ENCODE results near the gene DDX1.
"Not testable (repeated sequence)": the region's sequence is repeated elsewhere in the genome, so short reads cannot be mapped to it uniquely, and the experiment has no call there.

DDX1 gene

GRCh38 chr2:15616850-15617777 is 25.4 kb downstream of the DDX1 start:
- DNase-seq = no peak

GRCh38 chr2:15617778-15618448 is 26.2 kb downstream of the DDX1 start:
- no peak for DNase-seq

- no peak for DNase-seq
Measured at GRCh38 chr2:15618449-15618855, 26.8 kb downstream of the DDX1 start.

DNA sequence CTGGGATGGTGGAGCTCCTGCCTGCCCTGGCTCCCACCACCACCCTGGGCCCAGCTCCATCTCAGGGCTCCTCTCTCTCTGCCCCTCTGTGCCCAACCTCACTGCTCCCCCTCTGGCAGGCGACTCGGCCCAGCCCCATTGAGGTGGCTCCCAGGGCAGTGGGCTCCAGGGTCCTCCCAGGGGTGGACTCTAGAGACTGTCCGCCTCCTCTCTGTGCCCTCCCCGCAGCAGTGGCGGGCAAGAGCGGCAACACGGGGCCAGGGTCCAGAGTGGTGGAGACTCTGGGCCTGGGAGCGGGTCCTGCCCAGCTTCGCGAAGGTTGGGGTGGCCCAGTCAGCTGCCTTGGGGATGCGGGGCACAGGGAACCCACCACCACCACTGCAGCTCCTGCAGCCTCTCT is 27.4 kb downstream of the DDX1 start:
- no peak for DNase-seq

- no peak for DNase-seq
Measured at GRCh38 chr2:15619510-15619909, 27.8 kb downstream of the DDX1 start.

DNA sequence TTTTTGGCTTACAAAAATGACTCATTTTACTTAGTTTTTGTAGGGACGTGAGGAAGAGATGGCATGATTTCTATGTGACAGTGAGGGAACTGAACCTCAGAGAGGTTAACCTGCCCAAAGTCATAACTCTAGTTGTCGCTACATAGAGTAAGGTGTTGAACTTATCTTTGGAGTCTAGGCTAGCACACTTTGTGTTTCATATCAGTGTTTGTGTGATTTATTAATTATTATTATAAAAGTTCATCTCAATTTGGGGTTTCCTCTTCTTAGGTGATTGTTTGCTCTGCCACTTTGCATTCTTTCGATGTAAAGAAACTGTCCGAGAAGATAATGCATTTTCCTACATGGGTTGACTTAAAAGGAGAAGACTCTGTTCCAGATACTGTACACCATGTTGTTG is 28.3 kb downstream of the DDX1 start:
- DNase-seq = no peak

DNA sequence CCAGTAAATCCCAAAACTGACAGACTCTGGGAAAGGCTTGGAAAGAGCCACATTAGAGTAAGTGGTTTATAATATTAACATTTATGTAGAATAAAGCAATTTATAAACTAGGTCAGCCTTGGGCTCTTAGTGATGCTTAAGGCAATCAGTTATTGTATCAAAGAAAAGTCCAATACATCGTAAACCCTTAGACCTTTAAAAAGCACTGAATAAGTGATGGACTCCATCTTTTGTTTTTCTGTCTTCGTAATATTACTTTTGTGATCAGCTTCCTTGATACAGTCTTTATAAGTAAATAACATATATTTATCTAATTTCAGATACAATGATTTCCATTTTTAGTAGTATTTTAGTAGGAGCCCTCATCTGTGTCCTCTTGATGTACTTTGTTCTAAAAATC is 28.7 kb downstream of the DDX1 start:
- DNase-seq = no peak

DNA sequence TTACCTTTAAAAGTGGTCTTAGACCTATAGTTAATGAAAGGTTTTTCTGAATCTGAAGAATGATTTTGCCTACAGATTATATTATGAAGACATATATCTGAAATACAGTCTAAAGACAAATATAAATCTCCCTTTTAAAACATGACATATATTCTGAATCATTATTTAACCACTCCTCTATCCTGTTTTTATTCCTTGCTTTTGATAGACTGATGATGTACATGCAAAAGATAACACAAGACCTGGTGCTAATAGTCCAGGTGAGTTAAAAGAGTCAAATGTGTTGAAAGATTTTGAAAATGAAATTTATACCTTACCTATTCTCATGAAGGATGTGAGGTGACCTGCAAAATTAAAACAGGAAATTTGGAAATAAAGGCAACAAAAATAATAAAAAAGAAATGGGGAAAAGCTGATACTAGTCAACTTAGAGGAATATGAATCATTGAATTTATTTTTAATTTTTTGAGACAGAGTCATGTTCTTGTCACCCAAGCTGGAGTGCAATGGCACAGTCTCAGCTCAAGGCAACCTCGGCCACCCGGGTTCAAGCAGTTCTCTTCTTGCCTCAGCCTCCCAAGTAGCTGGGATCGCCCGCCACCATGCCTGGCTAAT is 29.3 kb downstream of the DDX1 start:
- no peak for DNase-seq

DNA sequence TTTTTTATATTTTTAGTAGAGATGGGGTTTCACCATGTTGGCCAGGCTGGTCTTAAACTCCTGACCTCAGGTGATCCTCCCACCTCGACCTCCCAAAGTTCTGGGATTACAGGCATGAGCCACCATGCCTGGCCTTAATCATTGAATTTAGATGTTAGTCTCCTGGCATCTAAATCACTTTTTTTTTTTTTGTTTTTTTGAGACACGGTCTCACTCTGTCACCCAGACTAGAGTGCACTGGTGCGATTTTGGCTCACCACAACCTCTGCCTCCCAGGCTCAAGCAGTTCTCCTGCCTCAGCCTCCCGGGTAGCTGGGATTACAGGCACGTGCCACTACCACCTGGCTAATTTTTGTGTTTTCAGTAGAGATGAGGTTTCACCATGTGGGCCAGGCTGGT is 29.8 kb downstream of the DDX1 start:
- DNase-seq = not testable (repeated sequence)

- DNase-seq = no peak
Measured at GRCh38 chr2:15622214-15622613, 30.5 kb downstream of the DDX1 start.

DNA sequence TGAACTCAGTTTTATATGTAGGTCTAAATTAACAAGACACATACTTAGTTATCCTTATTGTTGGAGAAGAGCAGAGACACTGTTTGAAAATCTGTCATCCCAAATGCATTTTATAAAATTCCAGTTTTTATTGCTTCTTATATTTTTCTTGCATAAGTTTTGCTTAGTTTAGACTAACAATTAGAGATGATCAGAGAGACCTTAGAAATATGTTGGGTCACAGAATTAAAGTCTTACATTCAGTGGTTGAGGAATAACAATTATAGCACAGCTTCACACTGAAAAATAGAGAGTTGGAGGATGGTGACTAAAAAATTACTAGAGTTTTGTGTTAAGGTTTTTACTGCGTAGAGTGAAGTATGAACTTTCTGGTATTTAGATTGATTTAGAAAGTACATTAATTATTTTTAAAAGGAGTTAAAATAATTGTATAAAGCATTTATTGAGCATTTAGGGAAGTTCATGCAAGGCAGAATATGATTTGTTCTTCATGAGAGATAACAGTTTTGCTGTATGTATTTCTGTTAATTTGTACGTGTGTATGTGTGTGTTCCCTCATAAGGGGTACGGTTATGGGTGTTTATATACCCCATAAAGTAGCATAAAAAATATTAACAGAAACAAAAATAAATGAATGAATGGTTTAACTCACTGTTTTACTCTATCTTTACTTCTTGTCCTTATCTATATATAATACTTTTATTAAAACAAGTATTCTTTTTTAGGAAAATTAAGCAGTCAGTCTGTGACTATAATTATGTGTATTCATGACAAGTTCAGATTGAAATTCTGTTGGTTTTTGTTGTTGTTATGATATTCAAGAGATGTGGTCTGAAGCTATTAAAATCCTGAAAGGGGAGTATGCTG is 31.2 kb downstream of the DDX1 start:
- DNase-seq = no peak

DNA sequence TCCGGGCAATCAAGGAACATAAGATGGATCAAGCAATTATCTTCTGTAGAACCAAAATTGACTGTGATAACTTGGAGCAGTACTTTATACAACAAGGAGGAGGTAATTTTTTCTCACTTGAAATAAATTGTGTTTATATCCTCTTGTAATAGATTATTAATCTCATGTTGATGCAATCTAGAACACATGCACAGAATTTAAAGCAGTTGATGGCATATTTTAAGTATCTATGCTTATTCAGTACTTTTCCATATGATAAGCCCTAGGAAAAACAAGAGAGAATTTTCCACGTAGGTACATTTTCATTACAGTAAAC is 31.8 kb downstream of the DDX1 start:
- DNase-seq = no peak

GRCh38 chr2:15623898-15624541 is 32.4 kb downstream of the DDX1 start:
- DNase-seq = no peak

DNA sequence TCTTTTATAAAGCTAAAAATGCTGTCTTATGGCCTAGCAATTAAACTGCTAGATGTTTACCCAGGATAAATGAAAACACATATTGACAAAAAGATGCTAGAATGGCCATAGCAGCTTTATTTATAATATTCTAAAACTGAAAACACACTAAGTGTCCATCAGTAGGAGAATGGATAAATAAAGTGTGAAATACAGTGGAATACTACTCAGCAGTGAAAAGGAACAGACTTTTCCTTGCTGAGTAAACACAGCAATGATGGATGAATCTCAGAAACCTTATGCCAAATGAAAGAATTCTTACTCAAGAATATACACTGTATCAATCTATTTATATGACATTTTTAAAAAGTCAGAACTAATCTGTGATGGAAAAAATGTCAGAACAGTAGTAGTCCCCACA is 33.2 kb downstream of the DDX1 start:
- no peak for DNase-seq

- DNase-seq = no peak
Measured at GRCh38 chr2:15625344-15626036, 33.8 kb downstream of the DDX1 start.

DNA sequence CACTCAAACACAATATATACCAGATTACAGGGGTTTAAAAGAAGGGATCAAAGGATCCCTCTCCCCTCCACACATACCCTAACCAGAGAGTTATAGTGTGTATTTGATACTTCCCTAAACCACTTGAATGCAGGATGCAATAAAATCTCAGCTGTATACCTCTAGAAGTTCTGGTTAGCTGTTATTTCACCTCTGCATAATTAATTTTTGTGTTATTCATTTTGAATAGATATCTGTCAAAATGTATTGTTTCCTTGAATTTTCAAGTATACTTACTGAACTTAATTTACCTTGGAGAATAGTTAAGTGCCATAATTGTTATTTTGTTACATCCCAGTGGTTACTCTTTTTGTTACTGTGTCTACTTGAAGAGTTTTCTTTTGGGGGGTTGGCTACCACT is 34.5 kb downstream of the DDX1 start:
- DNase-seq = no peak

- DNase-seq = no peak
Measured at GRCh38 chr2:15626967-15627366, 35.3 kb downstream of the DDX1 start.

DNA sequence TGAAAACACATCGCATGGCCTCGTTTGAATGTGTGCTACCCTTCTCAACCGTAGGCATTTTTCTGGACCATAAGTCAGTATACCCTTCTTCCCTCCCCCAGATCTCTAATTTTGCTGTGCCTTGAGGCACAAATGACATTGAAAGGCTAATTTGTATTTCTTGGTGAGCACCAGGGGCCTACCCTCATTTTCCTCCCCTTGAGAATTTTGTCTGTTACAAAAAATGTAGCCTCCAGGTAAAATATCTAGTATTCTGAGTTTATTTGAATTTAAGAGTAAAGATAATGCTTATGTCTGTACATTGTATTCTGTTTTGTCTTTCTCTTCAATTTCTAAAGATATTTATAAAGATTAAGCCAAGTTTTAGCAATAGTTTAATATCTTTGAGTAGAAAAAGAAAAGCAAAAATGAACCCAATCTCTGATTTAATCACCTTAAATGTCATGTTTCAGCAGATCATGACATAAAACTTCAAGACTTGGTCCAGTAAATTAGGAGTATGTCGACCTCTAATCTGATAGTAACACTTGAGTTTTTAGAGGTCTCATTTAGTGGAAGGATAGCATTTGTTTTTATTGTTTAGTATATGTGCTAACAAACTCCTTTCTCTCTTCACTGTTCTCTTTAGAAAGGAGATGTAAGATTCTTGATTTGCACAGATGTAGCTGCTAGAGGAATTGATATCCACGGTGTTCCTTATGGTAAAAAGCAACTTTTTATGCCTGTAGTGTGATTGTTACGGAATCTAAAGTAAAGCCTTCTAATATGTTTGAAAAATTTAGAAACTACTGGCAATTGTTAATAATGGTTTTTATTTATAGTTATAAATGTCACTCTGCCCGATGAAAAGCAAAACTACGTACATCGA is 36.4 kb downstream of the DDX1 start:
- DNase-seq = no peak

GRCh38 chr2:15628899-15629855 is 37.5 kb downstream of the DDX1 start:
- DNase-seq = no peak

Measured in NCI-H1694 treated with DMSO at 0.1 percent for 48 hours (cell line).